B cell (primary cell): ENCODE results near the gene SYTL5. TPM values are rescaled to one million over a fixed set of nuclear protein-coding genes. Genes with fewer than 3 reads are reported as not detected.

ENCODE experiments used
- ATAC-seq: fragments of 200-7000 bp; cut with Tn5 transposase; one replicate; pipeline ENCODE4 v1.10.0; 2021; ENCODE audit warnings: low read depth, mild to moderate bottlenecking, moderate number of reproducible peaks, moderate library complexity
- CTCF ChIA-PET: fragments of 350-600 bp; sonication (Branson Sonifier 250); formaldehyde crosslinking; loops from one replicate; lab custom pipeline; 2021; ENCODE audit warnings: antibody characterized with exemption, inconsistent platforms; lab: Charles Lee
- POLR2A ChIA-PET: fragments of 350-600 bp; sonication (Branson Sonifier 250); formaldehyde crosslinking; loops from one replicate; lab custom pipeline; 2021; ENCODE audit warnings: antibody characterized with exemption; lab: Charles Lee
- DNase-seq: peaks from one replicate; pipeline ENCODE4 v3.0.0; 2013
- H2AFZ ChIP-seq: 2 replicates; pipeline ENCODE4 v1.6.1; 2012; ENCODE audit warnings: mild to moderate bottlenecking, low read depth, low read length; ENCODE audit not compliant: insufficient read depth, poor library complexity, severe bottlenecking
- H3K27ac ChIP-seq, 2 donors: 1 replicate in 1 of 2; 2 replicates in 1 of 2; pipeline ENCODE4 v1.5.1; 2012 to 2013; ENCODE audit warnings: low read length in 2 of 2, mild to moderate bottlenecking in 2 of 2, moderate library complexity in 1 of 2
- H3K27me3 ChIP-seq, 4 experiments: fragments of 200-600 bp in 1 of 4; sonication (generic) in 1 of 4; replicated peaks in 1 of 4; 1 replicate in 2 of 4; 2 replicates in 2 of 4; pipeline versions ENCODE4 v1.6.1 to v1.7.0; 2013 to 2016; ENCODE audit warnings: low read length in 3 of 4, mild to moderate bottlenecking in 2 of 4, mixed read lengths in 1 of 4, moderate library complexity in 1 of 4; ENCODE audit not compliant: insufficient read depth in 4 of 4, control insufficient read depth in 3 of 4; ENCODE audit errors: control extremely low read depth in 1 of 4
- H3K36me3 ChIP-seq, 2 experiments: replicated peaks in 1 of 2; 1 replicate in 1 of 2; 2 replicates in 1 of 2; pipeline versions ENCODE4 v1.6.1 to v1.7.1; 2013; ENCODE audit warnings: low read length in 1 of 2; ENCODE audit not compliant: insufficient read depth in 2 of 2, control insufficient read depth in 1 of 2; ENCODE audit errors: control extremely low read depth in 1 of 2, extremely low read depth in 1 of 2
- H3K4me1 ChIP-seq, 2 donors: fragments of 200-600 bp in 1 of 2; sonication (generic) in 1 of 2; 1 replicate in 1 of 2; 2 replicates in 1 of 2; pipeline versions ENCODE4 v1.5.1 to v1.6.1; 2013 to 2017; ENCODE audit warnings: low read length in 2 of 2; ENCODE audit not compliant: control insufficient read depth in 2 of 2, insufficient read depth in 2 of 2
- H3K4me2 ChIP-seq: replicated peaks from 2 replicates; pipeline ENCODE3; 2012; ENCODE audit warnings: mild to moderate bottlenecking, low read depth, low read length; ENCODE audit not compliant: poor library complexity, severe bottlenecking
- H3K4me3 ChIP-seq, 5 experiments: fragments of 200-600 bp in 1 of 5; sonication (generic) in 1 of 5; 1 replicate in 3 of 5; 2 replicates in 2 of 5; pipeline versions ENCODE4 v1.5.1 to v1.7.0; 2011 to 2016; ENCODE audit warnings: low read length in 4 of 5, mild to moderate bottlenecking in 4 of 5, low read depth in 2 of 5, control low read depth in 1 of 5, moderate library complexity in 1 of 5; ENCODE audit not compliant: insufficient read depth in 1 of 5; ENCODE audit errors: control extremely low read depth in 1 of 5, extremely low read depth in 1 of 5
- H3K79me2 ChIP-seq: fragments of 200-600 bp; sonication (generic); one replicate; pipeline ENCODE4 v1.6.0; 2016; ENCODE audit warnings: low read length; ENCODE audit not compliant: control insufficient read depth, insufficient read depth
- H3K9ac ChIP-seq: fragments of 200-600 bp; sonication (generic); 2 replicates; pipeline ENCODE4 v1.6.1; 2017; ENCODE audit warnings: mild to moderate bottlenecking, low read length, moderate library complexity
- H3K9me3 ChIP-seq, 3 donors: one replicate each; pipeline versions ENCODE4 v1.6.1 to v1.7.1; 2013; ENCODE audit warnings: low read length in 2 of 3; ENCODE audit not compliant: control insufficient read depth in 2 of 3, insufficient read depth in 1 of 3; ENCODE audit errors: control extremely low read depth in 1 of 3
- H4K20me1 ChIP-seq: 2 replicates; pipeline ENCODE4 v1.6.0; 2012; ENCODE audit warnings: mild to moderate bottlenecking, low read length; ENCODE audit not compliant: insufficient read depth, control insufficient read depth, poor library complexity, severe bottlenecking
- H3K27ac Mint-ChIP-seq: one replicate; pipeline ENCODE4 v1.8.0; 2021; ENCODE audit warnings: mixed read lengths
- H3K27me3 Mint-ChIP-seq: one replicate; pipeline ENCODE4 v1.8.0; 2021; ENCODE audit warnings: mixed read lengths
- H3K4me1 Mint-ChIP-seq: one replicate; pipeline ENCODE4 v1.8.0; 2021; ENCODE audit warnings: mixed read lengths
- H3K4me3 Mint-ChIP-seq: one replicate; pipeline ENCODE4 v1.8.0; 2021; ENCODE audit warnings: mixed read lengths
- H3K9me3 Mint-ChIP-seq: one replicate; pipeline ENCODE4 v1.8.0; 2022; ENCODE audit warnings: mixed read lengths; ENCODE audit not compliant: insufficient read depth
- EZH2 ChIP-seq: IDR thresholded peaks from 2 replicates; pipeline ENCODE4 v1.6.1; 2012; ENCODE audit warnings: borderline replicate concordance, low read depth, mild to moderate bottlenecking, moderate library complexity, low read length; ENCODE audit not compliant: insufficient read depth, poor library complexity, severe bottlenecking
- WGBS: methylation state at CpG from one replicate; pipeline ENCODE4 v1.1.5; 2013; ENCODE audit warnings: missing lambda C conversion rate; ENCODE audit not compliant: insufficient coverage; 5-methylcytosine and 5-hydroxymethylcytosine counted together
- intact Hi-C: fragments of 100-400 bp; cut with micrococcal nuclease; formaldehyde crosslinking; loops from one replicate; pipeline ENCODE4 v1.10.0; 2022
- polyA plus RNA-seq: library from polyadenylated mRNA; depleted of rRNA; stranded (reverse); fragments of >200 nt; gene quantifications from 2 replicates; pipeline ENCODE4 v1.2.3, GENCODE V29; 2012
- total RNA-seq, 2 donors: library from RNA; stranded (reverse); fragments of 120-200 nt in 1 of 2; gene quantifications; 1 replicate in 1 of 2; 2 replicates in 1 of 2; pipeline versions ENCODE4 v1.2.3 to v1.2.4, GENCODE V29; 2013 to 2022
- TF ChIP-seq, protein P1 (sequence below): fragments of 200-600 bp; IDR thresholded peaks from one replicate; pipeline ENCODE4 v1.8.0; 2022; ENCODE audit warnings: antibody characterized with exemption, mild to moderate bottlenecking

Gene SYTL5
- total and polyA plus RNA-seq, 2 donors (not counting 1 experiment from before 2014, with no cell fraction given): 0.01 TPM; not detected in 1

GRCh38 chrX:38099688-38100087 lies 93.3 kb downstream of the SYTL5 start:
- no peak for ATAC-seq
- no peak overlapping the region for H3K27ac ChIP-seq
- CTCF ChIA-PET: no interaction called here

DNA sequence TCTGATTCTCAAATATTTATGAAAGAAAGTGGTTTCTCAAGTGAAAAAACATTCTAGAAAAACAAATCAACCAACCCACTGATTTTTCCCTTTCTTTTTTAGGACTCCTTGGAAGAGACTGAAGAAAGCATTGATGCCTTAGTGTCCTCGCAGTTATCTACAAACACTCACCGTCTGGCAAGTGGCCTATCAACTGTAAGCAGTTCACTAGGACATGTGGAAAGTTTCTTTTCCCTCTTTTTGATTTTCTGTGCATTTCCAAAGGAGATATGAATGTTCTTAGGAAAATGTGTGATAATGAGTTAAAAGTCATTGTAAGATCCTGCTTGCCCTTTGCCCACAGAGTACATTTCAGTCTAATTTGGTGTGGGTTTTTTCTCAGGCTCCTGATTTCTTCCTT lies 95.9 kb downstream of the SYTL5 start:
- Histone ChIP-seq H3K9me3 (no peaks in the 10 kb centered on the region), H4K20me1 (no peaks in the 10 kb centered on the region), H3K36me3 (no peaks in the 10 kb centered on the region), H3K4me3 (no peak overlapping the region), H3K79me2 (no peaks in the 10 kb centered on the region), H3K27ac (no peak overlapping the region), H2AFZ (no peak overlapping the region), H3K27me3 (no peaks in the 10 kb centered on the region), H3K4me1 (no peaks in the 10 kb centered on the region), H3K4me2 (no peak overlapping the region), H3K9ac (no peak overlapping the region)
- no peak for DNase-seq
- Mint-ChIP-seq H3K4me3 (no peak overlapping the region), H3K27me3 (no peaks in the 10 kb centered on the region), H3K9me3 (peaks cover 4% of the 10 kb centered on the region), H3K4me1 (peaks cover 2% of the 10 kb centered on the region), H3K27ac (no peak overlapping the region)
- no CpG with 5 or more reads among the region's 2 CpGs for WGBS
- intact Hi-C loops: no loop called here
- ChIA-PET CTCF (no interaction called here), POLR2A (no interaction called here)
- no peak for ATAC-seq
- no peak for TF ChIP-seq EZH2
- TF ChIP-seq, protein P1, sequence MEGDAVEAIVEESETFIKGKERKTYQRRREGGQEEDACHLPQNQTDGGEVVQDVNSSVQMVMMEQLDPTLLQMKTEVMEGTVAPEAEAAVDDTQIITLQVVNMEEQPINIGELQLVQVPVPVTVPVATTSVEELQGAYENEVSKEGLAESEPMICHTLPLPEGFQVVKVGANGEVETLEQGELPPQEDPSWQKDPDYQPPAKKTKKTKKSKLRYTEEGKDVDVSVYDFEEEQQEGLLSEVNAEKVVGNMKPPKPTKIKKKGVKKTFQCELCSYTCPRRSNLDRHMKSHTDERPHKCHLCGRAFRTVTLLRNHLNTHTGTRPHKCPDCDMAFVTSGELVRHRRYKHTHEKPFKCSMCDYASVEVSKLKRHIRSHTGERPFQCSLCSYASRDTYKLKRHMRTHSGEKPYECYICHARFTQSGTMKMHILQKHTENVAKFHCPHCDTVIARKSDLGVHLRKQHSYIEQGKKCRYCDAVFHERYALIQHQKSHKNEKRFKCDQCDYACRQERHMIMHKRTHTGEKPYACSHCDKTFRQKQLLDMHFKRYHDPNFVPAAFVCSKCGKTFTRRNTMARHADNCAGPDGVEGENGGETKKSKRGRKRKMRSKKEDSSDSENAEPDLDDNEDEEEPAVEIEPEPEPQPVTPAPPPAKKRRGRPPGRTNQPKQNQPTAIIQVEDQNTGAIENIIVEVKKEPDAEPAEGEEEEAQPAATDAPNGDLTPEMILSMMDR: no peak

More at GRCh38 chrX:38099688-38100087, 93.3 kb downstream of the SYTL5 start:
- H2AFZ ChIP-seq: no peak overlapping the region
- no peak for DNase-seq
- H3K4me1 Mint-ChIP-seq: peaks cover 2% of the 10 kb centered on the region
- no peaks in the 10 kb centered on the region for H3K27me3 ChIP-seq
- H3K9me3 ChIP-seq: no peaks in the 10 kb centered on the region
- H3K9ac ChIP-seq: no peak overlapping the region
- H3K4me1 ChIP-seq: no peaks in the 10 kb centered on the region
- no peak for TF ChIP-seq EZH2
- TF ChIP-seq, protein P1: no peak
- H3K4me2 ChIP-seq: no peak overlapping the region
- no peak overlapping the region for H3K4me3 ChIP-seq
- H3K4me3 Mint-ChIP-seq: no peak overlapping the region
- peaks cover 3% of the 10 kb centered on the region for H3K27me3 Mint-ChIP-seq
- no peaks in the 10 kb centered on the region for H3K36me3 ChIP-seq
- POLR2A ChIA-PET: no interaction called here
- H3K9me3 Mint-ChIP-seq: peaks cover 4% of the 10 kb centered on the region
- intact Hi-C loops: no loop called here
- H3K27ac Mint-ChIP-seq: no peak overlapping the region
- H4K20me1 ChIP-seq: no peaks in the 10 kb centered on the region
- H3K79me2 ChIP-seq: no peaks in the 10 kb centered on the region
